Vagina (tissue), 2 donors: Measurements from ENCODE around the gene BCL6.

Source experiments
- POLR2A ChIP-seq, 2 donors: fragments of 450-650 bp; IDR thresholded peaks; one replicate each; pipeline ENCODE4 v1.6.1; 2017; ENCODE audit warnings: antibody characterized with exemption in 2 of 2, mild to moderate bottlenecking in 2 of 2, moderate library complexity in 2 of 2
- TF ChIP-seq, protein P1 (sequence below), 3 experiments: fragments of 450-650 bp in 2 of 3; fragments of 200-600 bp in 1 of 3; sonication (generic) in 1 of 3; IDR thresholded peaks; one replicate each; pipeline ENCODE4 v1.5.1; 2017 to 2019; ENCODE audit warnings: antibody characterized with exemption in 3 of 3, mild to moderate bottlenecking in 2 of 3, moderate library complexity in 2 of 3

DNA sequence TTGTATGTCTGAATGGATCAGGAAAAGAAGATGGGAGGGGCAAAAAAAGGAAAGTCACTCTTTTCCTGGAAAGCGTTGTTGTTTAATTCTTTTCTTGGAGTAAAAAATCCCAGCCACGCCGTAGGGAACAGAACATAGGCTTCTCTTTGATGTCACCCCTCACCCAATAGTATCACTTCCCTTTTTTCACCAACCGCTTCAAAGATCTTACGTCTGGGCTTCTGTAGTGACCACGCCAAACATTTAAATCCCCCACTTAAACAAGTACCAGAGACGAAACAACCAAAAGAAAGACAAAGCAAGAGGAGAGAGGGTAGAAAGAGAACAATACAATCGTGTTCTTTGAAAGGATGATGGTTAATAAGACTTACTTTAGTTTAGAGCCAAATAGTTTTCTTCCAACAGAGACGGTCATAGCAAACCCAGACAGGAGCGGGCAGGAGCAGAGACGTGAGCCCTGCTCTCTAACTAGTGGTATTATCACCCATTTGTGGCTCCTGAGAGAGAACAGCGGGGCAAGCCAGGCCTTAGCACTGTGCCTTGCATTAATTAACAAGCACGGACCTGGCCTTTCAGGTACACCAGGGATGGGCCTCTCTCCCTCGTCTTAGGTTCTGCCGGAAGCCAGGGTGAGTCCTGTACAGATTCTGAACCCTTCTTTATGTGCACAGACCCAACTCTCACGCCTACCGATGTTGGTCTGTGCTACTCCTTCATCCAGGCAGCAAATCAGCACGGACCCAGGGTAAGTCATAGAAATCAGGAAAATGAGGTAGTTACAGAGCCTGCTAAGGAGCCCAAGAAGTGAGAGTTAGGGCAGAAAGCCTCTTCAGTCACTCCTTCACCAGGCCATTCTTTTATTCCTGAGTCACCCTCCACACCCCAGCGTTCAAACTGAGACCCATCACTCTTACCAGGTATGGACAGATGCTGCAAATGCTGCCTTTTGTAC is 28.2 kb upstream of the BCL6 start:
- TF ChIP-seq, protein P1, sequence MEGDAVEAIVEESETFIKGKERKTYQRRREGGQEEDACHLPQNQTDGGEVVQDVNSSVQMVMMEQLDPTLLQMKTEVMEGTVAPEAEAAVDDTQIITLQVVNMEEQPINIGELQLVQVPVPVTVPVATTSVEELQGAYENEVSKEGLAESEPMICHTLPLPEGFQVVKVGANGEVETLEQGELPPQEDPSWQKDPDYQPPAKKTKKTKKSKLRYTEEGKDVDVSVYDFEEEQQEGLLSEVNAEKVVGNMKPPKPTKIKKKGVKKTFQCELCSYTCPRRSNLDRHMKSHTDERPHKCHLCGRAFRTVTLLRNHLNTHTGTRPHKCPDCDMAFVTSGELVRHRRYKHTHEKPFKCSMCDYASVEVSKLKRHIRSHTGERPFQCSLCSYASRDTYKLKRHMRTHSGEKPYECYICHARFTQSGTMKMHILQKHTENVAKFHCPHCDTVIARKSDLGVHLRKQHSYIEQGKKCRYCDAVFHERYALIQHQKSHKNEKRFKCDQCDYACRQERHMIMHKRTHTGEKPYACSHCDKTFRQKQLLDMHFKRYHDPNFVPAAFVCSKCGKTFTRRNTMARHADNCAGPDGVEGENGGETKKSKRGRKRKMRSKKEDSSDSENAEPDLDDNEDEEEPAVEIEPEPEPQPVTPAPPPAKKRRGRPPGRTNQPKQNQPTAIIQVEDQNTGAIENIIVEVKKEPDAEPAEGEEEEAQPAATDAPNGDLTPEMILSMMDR (IDR thresholded peaks at IDR 0.05), result no peak
- no peak for TF ChIP-seq POLR2A (IDR thresholded peaks at IDR 0.05)
